Measurements from ENCODE around the gene CARD8.

Gene CARD8

GRCh38 chr19:48206397-48207093 is 49.2 kb downstream of the CARD8 start:
- no peak for DNase-seq (ENCODE audit: low spot score)

GRCh38 chr19:48203794-48204628 is 51.7 kb downstream of the CARD8 start:
- peak; percentile 98 for DNase-seq (ENCODE audit: low spot score)

GRCh38 chr19:48203222-48203793 is 52.4 kb downstream of the CARD8 start:
- no peak for DNase-seq (ENCODE audit: low spot score)

GRCh38 chr19:48196933-48197665 is 58.6 kb downstream of the CARD8 start:
- no peak for DNase-seq (ENCODE audit: low spot score)

GRCh38 chr19:48196321-48196763 is 59.4 kb downstream of the CARD8 start:
- no peak for DNase-seq (ENCODE audit: low spot score)

- DNase-seq (ENCODE audit: low spot score), result no peak
Measured at GRCh38 chr19:48194844-48195830, 60.6 kb downstream of the CARD8 start.

- peak; percentile 68 for DNase-seq (ENCODE audit: low spot score)
Measured at GRCh38 chr19:48194041-48194843, 61.5 kb downstream of the CARD8 start.

GRCh38 chr19:48192750-48193149 is 63.0 kb downstream of the CARD8 start:
- DNase-seq (ENCODE audit: low spot score), result no peak

GRCh38 chr19:48190885-48191284 is 64.8 kb downstream of the CARD8 start:
- DNase-seq (ENCODE audit: low spot score), result no peak

- no peak for DNase-seq (ENCODE audit: low spot score)
Measured at GRCh38 chr19:48190288-48190884, 65.3 kb downstream of the CARD8 start.

GRCh38 chr19:48186541-48186991 is 69.1 kb downstream of the CARD8 start:
- peak; percentile 92 for DNase-seq (ENCODE audit: low spot score)

GRCh38 chr19:48186015-48186414 is 69.7 kb downstream of the CARD8 start:
- DNase-seq (ENCODE audit: low spot score), result peak; percentile 48

- peak; percentile 37 for DNase-seq (ENCODE audit: low spot score)
Measured at GRCh38 chr19:48183356-48183755, 72.4 kb downstream of the CARD8 start.

GRCh38 chr19:48182434-48182833 is 73.3 kb downstream of the CARD8 start:
- DNase-seq (ENCODE audit: low spot score), result no peak

GRCh38 chr19:48181505-48181904 is 74.2 kb downstream of the CARD8 start:
- no peak for DNase-seq (ENCODE audit: low spot score)

- DNase-seq (ENCODE audit: low spot score), result no peak
Measured at GRCh38 chr19:48176226-48176625, 79.5 kb downstream of the CARD8 start.

GRCh38 chr19:48175578-48175977 is 80.1 kb downstream of the CARD8 start:
- no peak for DNase-seq (ENCODE audit: low spot score)

- DNase-seq (ENCODE audit: low spot score), result no peak
Measured at GRCh38 chr19:48174445-48175030, 81.2 kb downstream of the CARD8 start.

GRCh38 chr19:48171710-48172109 is 84.0 kb downstream of the CARD8 start:
- no peak for DNase-seq (ENCODE audit: low spot score)

All from NAMALWA (cell line).